Measurements from ENCODE around the gene TEX22.

The TEX22 gene

GRCh38 chr14:105375635-105376057 is 22.7 kb upstream of the TEX22 start:
- ChIA-PET POLR2A (no interaction called here), CTCF (interaction anchor here (0.6 to 6.9 kb wide), 3 partner anchors 16 to 114 kb away, joined by 4 to 74 read pairs (median 5); no protein-coding TSS in a partner anchor)
- no peaks in the 10 kb centered on the region for H3K9me3 ChIP-seq (ENCODE audit: control insufficient read depth, insufficient read depth, low read depth, low read length)
- no peaks in the 10 kb centered on the region for H3K4me1 ChIP-seq (ENCODE audit: control insufficient read depth, insufficient read depth, low read length)
- H3K4me3 ChIP-seq (ENCODE audit: low read depth, low read length) = no peak overlapping the region
- no peak overlapping the region for H3K27ac ChIP-seq (ENCODE audit: extremely low read depth, low read depth, low read length)
- peaks cover 0 to 5% of the 10 kb centered on the region in 2 experiments; a peak in 1 of 3 replicates for H3K36me3 ChIP-seq (ENCODE audit: control insufficient read depth in 2 of 2, insufficient read depth in 1 of 2, low read length in 2 of 2)
- peak; percentile 55; the same call in 1 of the 2 replicates for TF ChIP-seq SCRT2 (tag by site-specific recombination; IDR thresholded peaks at IDR 0.05)
- TF ChIP-seq ZBTB20 (tag by site-specific recombination; IDR thresholded peaks at IDR 0.05) = no peak
- no peak for TF ChIP-seq ZNF24 (tag by site-specific recombination; IDR thresholded peaks at IDR 0.05)
- TF ChIP-seq FEZF1 (tag by site-specific recombination; IDR thresholded peaks at IDR 0.05) = no peak
- TF ChIP-seq ZNF157 (tag by site-specific recombination; IDR thresholded peaks at IDR 0.05) = no peak
- no peak for TF ChIP-seq ZNF600 (tag by site-specific recombination; IDR thresholded peaks at IDR 0.05)
- TF ChIP-seq OSR2 (tag by site-specific recombination; IDR thresholded peaks at IDR 0.05) = no peak
- TF ChIP-seq ZIC2 (tag by site-specific recombination; IDR thresholded peaks at IDR 0.05) = peak; percentile 54
- peak; percentile 32; the same call in 1 of the 2 replicates for TF ChIP-seq SCRT1 (tag by site-specific recombination; IDR thresholded peaks at IDR 0.05; ENCODE audit: borderline replicate concordance)
- no peak for TF ChIP-seq TSHZ1 (tag by site-specific recombination; IDR thresholded peaks at IDR 0.05; ENCODE audit: borderline replicate concordance)
- TF ChIP-seq ZNF354C (tag by site-specific recombination; IDR thresholded peaks at IDR 0.05; ENCODE audit: borderline replicate concordance, low read depth) = no peak
- TF ChIP-seq ZNF394 (tag by site-specific recombination; IDR thresholded peaks at IDR 0.05; ENCODE audit: borderline replicate concordance) = no peak
- no peak for TF ChIP-seq ZNF140 (tag by site-specific recombination; IDR thresholded peaks at IDR 0.05)
- TF ChIP-seq, protein P1, sequence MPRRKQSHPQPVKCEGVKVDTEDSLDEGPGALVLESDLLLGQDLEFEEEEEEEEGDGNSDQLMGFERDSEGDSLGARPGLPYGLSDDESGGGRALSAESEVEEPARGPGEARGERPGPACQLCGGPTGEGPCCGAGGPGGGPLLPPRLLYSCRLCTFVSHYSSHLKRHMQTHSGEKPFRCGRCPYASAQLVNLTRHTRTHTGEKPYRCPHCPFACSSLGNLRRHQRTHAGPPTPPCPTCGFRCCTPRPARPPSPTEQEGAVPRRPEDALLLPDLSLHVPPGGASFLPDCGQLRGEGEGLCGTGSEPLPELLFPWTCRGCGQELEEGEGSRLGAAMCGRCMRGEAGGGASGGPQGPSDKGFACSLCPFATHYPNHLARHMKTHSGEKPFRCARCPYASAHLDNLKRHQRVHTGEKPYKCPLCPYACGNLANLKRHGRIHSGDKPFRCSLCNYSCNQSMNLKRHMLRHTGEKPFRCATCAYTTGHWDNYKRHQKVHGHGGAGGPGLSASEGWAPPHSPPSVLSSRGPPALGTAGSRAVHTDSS (tag by site-specific recombination; IDR thresholded peaks at IDR 0.05) = no peak

GRCh38 chr14:105376521-105377440 is 21.6 kb upstream of the TEX22 start:
- H3K27ac ChIP-seq (ENCODE audit: extremely low read depth, low read depth, low read length) = no peak overlapping the region
- TF ChIP-seq, protein P2, sequence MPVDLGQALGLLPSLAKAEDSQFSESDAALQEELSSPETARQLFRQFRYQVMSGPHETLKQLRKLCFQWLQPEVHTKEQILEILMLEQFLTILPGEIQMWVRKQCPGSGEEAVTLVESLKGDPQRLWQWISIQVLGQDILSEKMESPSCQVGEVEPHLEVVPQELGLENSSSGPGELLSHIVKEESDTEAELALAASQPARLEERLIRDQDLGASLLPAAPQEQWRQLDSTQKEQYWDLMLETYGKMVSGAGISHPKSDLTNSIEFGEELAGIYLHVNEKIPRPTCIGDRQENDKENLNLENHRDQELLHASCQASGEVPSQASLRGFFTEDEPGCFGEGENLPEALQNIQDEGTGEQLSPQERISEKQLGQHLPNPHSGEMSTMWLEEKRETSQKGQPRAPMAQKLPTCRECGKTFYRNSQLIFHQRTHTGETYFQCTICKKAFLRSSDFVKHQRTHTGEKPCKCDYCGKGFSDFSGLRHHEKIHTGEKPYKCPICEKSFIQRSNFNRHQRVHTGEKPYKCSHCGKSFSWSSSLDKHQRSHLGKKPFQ (tag by site-specific recombination; IDR thresholded peaks at IDR 0.05) = no peak
- TF ChIP-seq GLIS1 (tag by site-specific recombination; IDR thresholded peaks at IDR 0.05) = peak; percentile 72
- TF ChIP-seq GLIS2 (tag by site-specific recombination; IDR thresholded peaks at IDR 0.05) = peak; percentile 45; the same call in 1 of the 2 replicates
- no peak overlapping the region for H3K4me3 ChIP-seq (ENCODE audit: low read depth, low read length)
- peaks cover 0 to 10% of the 10 kb centered on the region in 2 experiments; a peak in 1 of 3 replicates for H3K36me3 ChIP-seq (ENCODE audit: control insufficient read depth in 2 of 2, insufficient read depth in 1 of 2, low read length in 2 of 2)
- no peaks in the 10 kb centered on the region for H3K9me3 ChIP-seq (ENCODE audit: control insufficient read depth, insufficient read depth, low read depth, low read length)
- ChIA-PET CTCF (interaction anchor here (1.8 to 6.9 kb wide), 2 partner anchors 104 to 113 kb away, joined by 4 to 74 read pairs; no protein-coding TSS in a partner anchor), POLR2A (no interaction called here)
- no peaks in the 10 kb centered on the region for H3K4me1 ChIP-seq (ENCODE audit: control insufficient read depth, insufficient read depth, low read length)
